Right lobe of liver (tissue), 4 donors: Measurements from ENCODE around the gene MMP24OS.
"Not testable (repeated sequence)": the region's sequence is repeated elsewhere in the genome, so short reads cannot be mapped to it uniquely, and the experiment has no call there.

Source experiments
- CTCF ChIP-seq, 4 donors: fragments of 200-600 bp in 3 of 4; fragments of 450-650 bp in 1 of 4; IDR thresholded peaks; one replicate each; pipeline versions ENCODE4 v1.5.1 to v1.8.0; 2016 to 2022; ENCODE audit warnings: antibody characterized with exemption in 4 of 4, mild to moderate bottlenecking in 2 of 4
- POLR2A ChIP-seq: fragments of 450-650 bp; IDR thresholded peaks from one replicate; pipeline ENCODE4 v1.6.1; 2017; ENCODE audit warnings: antibody characterized with exemption, mild to moderate bottlenecking
- donor health status: DM: no; HTN: no; CAD: no.
- donor health status: DM: no; HTN: no; CAD: no.
- donor health status: DM: no; HTN: yes; CAD: no.

- TF ChIP-seq CTCF (IDR thresholded peaks at IDR 0.05); POLR2A: not testable (repeated sequence)
Measured at GRCh38 chr20:35262731-35263531, 15.0 kb downstream of the MMP24OS start.
